Measurements from ENCODE around the gene ITIH4. TPM values are rescaled to one million over a fixed set of nuclear protein-coding genes. Genes with fewer than 3 reads are reported as not detected.

Gene ITIH4
- total and polyA plus RNA-seq, 9 of the 15 experiments (the other 6 are each of a cell fraction or from before 2014, with no cell fraction given) = 0.09 to 0.62 (median 0.20) TPM; not detected in 6

DNA sequence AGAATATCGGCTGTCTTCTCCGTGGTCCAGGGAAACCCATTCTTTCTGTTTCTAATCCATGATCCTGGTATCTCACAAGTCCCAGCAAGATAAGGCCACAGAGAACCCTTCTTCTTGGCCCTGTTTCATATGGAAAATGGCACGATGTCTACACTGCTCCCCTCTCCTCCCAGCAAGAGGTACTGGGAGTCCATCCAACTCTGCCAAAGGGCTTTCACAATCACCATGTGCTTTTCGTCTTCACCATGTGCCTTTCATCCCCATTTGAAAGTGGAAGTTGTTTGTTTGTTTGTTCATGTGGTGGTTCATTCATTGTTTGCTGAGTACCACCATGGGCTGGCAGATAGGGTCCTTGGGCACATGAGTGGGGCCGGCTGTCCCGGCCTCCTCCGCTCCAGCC, 30.4 kb downstream of the ITIH4 start:
- peaks cover 0 to 14% of the 10 kb centered on the region in 2 experiments; a peak in 2 of 5 replicates for H3K4me1 ChIP-seq (replicated peaks in 1 of 2; ENCODE audit: control insufficient read depth in 2 of 2, insufficient read depth in 2 of 2, low read length in 2 of 2)
- H3K9me3 ChIP-seq (replicated peaks; ENCODE audit: control insufficient read depth, insufficient read depth, low read depth, low read length) = no peaks in the 10 kb centered on the region
- ChIA-PET POLR2A (interaction anchor here (1.2 kb wide), 1 partner anchor 14 kb away, joined by 3 read pairs; no protein-coding TSS in a partner anchor), CTCF (ENCODE audit: low intra/inter-chr PET ratio) (no interaction called here)
- H3K9me1 ChIP-seq (ENCODE audit: control insufficient read depth, insufficient read depth, low read length) = no peaks in the 10 kb centered on the region
- TF ChIP-seq NCOA6 (IDR thresholded peaks at IDR 0.05) (no peak), WHSC1 (IDR thresholded peaks at IDR 0.05; ENCODE audit: low read length) (no peak), ZNF785 (CRISPR knock-in tag; IDR thresholded peaks at IDR 0.05) (no peak), PYGO2 (tag; IDR thresholded peaks at IDR 0.05) (no peak), RFX7 (CRISPR knock-in tag; IDR thresholded peaks at IDR 0.05) (no peak)
- TF ChIP-seq, protein P1, sequence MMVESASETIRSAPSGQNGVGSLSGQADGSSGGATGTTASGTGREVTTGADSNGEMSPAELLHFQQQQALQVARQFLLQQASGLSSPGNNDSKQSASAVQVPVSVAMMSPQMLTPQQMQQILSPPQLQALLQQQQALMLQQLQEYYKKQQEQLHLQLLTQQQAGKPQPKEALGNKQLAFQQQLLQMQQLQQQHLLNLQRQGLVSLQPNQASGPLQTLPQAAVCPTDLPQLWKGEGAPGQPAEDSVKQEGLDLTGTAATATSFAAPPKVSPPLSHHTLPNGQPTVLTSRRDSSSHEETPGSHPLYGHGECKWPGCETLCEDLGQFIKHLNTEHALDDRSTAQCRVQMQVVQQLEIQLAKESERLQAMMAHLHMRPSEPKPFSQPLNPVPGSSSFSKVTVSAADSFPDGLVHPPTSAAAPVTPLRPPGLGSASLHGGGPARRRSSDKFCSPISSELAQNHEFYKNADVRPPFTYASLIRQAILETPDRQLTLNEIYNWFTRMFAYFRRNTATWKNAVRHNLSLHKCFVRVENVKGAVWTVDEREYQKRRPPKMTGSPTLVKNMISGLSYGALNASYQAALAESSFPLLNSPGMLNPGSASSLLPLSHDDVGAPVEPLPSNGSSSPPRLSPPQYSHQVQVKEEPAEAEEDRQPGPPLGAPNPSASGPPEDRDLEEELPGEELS (CRISPR knock-in tag; IDR thresholded peaks at IDR 0.05; ENCODE audit: borderline replicate concordance) = no peak
- TF ChIP-seq, protein P2, sequence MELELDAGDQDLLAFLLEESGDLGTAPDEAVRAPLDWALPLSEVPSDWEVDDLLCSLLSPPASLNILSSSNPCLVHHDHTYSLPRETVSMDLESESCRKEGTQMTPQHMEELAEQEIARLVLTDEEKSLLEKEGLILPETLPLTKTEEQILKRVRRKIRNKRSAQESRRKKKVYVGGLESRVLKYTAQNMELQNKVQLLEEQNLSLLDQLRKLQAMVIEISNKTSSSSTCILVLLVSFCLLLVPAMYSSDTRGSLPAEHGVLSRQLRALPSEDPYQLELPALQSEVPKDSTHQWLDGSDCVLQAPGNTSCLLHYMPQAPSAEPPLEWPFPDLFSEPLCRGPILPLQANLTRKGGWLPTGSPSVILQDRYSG (tag; conservative IDR thresholded peaks at IDR 0.05; ENCODE audit: low read depth) = no peak
- no peak overlapping the region for H3K4me3 ChIP-seq
- in situ Hi-C loops (cut with MboI) (no loop called here), intact Hi-C loops (cut with micrococcal nuclease) (no loop called here)
- H3K27ac ChIP-seq (ENCODE audit: extremely low read depth, low read depth, low read length) = no peak overlapping the region
- no TSS peak for BruUV-seq (replicated peaks)
- FAIRE-seq (no peak), DNase-seq (ENCODE audit: extremely low read depth in 1 of 4, low spot score in 3 of 4) (no peak), ATAC-seq (no peak)
- WGBS (ENCODE audit: insufficient coverage, low coverage, missing lambda C conversion rate) = 14% methylated on average over 4 of the region's 7 CpGs
- H3K4me2 ChIP-seq (ENCODE audit: insufficient read depth, low read length) = no peak overlapping the region
- no peaks in the 10 kb centered on the region for H4K20me1 ChIP-seq (replicated peaks; ENCODE audit: control insufficient read depth, insufficient read depth, low read length)
- no peak overlapping the region for H3K9ac ChIP-seq (ENCODE audit: insufficient read depth in 1 of 2, low read depth in 2 of 2, low read length in 2 of 2)
- H3K36me3 ChIP-seq (ENCODE audit: control insufficient read depth, insufficient read depth, low read length) = no peaks in the 10 kb centered on the region
- H2AFZ ChIP-seq (ENCODE audit: low read depth, low read length) = peak overlapping the region; percentile 51; the same call in 1 of the 2 replicates
- no peaks in the 10 kb centered on the region for H3K79me2 ChIP-seq (ENCODE audit: control insufficient read depth, insufficient read depth, low read length)
- H3K27me3 ChIP-seq (ENCODE audit: control insufficient read depth in 2 of 2, insufficient read depth in 2 of 2, low read length in 2 of 2) = peaks cover 0 to 7% of the 10 kb centered on the region in 2 experiments; a peak in 1 of 5 replicates

All from K562 (cell line).